ENCODE measurements around the gene TLCD1. TPM values are rescaled to one million over a fixed set of nuclear protein-coding genes. Genes with fewer than 3 reads are reported as not detected.

Gene TLCD1
- total RNA-seq, 4 donors from 2014 or later: 0.46 to 0.82 (median 0.75) TPM; not detected in 1

GRCh38 chr17:28712032-28712704 lies 13.9 kb downstream of the TLCD1 start:
- Histone ChIP-seq H3K27ac (peak overlapping the region; percentile 77 to 84 (median 80)), H3K9me3 (no peaks in the 10 kb centered on the region), H3K4me3 (peak overlapping the region; percentile 67 to 89 (median 81)), H3K27me3 (peaks cover under 1 to 12% (median 8%) of the 10 kb centered on the region in 3 donors), H3K4me1 (peaks cover 4 to 6% of the 10 kb centered on the region in 2 donors), H3K36me3 (no peaks in the 10 kb centered on the region)
- TF ChIP-seq, protein P1, sequence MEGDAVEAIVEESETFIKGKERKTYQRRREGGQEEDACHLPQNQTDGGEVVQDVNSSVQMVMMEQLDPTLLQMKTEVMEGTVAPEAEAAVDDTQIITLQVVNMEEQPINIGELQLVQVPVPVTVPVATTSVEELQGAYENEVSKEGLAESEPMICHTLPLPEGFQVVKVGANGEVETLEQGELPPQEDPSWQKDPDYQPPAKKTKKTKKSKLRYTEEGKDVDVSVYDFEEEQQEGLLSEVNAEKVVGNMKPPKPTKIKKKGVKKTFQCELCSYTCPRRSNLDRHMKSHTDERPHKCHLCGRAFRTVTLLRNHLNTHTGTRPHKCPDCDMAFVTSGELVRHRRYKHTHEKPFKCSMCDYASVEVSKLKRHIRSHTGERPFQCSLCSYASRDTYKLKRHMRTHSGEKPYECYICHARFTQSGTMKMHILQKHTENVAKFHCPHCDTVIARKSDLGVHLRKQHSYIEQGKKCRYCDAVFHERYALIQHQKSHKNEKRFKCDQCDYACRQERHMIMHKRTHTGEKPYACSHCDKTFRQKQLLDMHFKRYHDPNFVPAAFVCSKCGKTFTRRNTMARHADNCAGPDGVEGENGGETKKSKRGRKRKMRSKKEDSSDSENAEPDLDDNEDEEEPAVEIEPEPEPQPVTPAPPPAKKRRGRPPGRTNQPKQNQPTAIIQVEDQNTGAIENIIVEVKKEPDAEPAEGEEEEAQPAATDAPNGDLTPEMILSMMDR (IDR thresholded peaks at IDR 0.05 in 4 of 5, conservative IDR thresholded peaks at IDR 0.05 in 1 of 5): no peak
- TF ChIP-seq POLR2A (IDR thresholded peaks at IDR 0.05): no peak
- DNase-seq (no peak), ATAC-seq (peak in 1 of 2 donors; percentile 2)
- in situ Hi-C loops (cut with MboI; ENCODE audit: low sequenced_read_pairs in 4 of 4) (no loop called here), intact Hi-C loops (cut with DNase I; ENCODE audit: low total_unique reads) (no loop called here)

- peak; percentile 19 to 34 for ATAC-seq
Observed at GRCh38 chr17:28711723-28712031, 14.4 kb downstream of the TLCD1 start, which contains the start of gene PROCA1. PROCA1 (minus strand) TSS chr17:28711888; CDS start chr17:28711660, 228 bp downstream.

GRCh38 chr17:28710861-28711722 lies 14.9 kb downstream of the TLCD1 start:
- H3K4me1 ChIP-seq: peaks cover 4 to 6% of the 10 kb centered on the region in 2 donors
- H3K9me3 ChIP-seq: no peaks in the 10 kb centered on the region
- peak; percentile 87 to 88 for ATAC-seq
- in situ Hi-C loops (cut with MboI; ENCODE audit: low sequenced_read_pairs in 4 of 4): no loop called here
- peak overlapping the region; percentile 67 to 89 (median 81) for H3K4me3 ChIP-seq
- DNase-seq: peak; percentile 65 to 76
- TF ChIP-seq, protein P1 (IDR thresholded peaks at IDR 0.05 in 4 of 5, conservative IDR thresholded peaks at IDR 0.05 in 1 of 5): no peak
- TF ChIP-seq POLR2A (IDR thresholded peaks at IDR 0.05): peak; percentile 43 to 55
- peak overlapping the region; percentile 77 to 84 (median 80) for H3K27ac ChIP-seq
- intact Hi-C loops (cut with DNase I; ENCODE audit: low total_unique reads): no loop called here
- H3K27me3 ChIP-seq: peaks cover 0 to 2% (median 0%) of the 10 kb centered on the region in 3 donors
- no peaks in the 10 kb centered on the region for H3K36me3 ChIP-seq

More at GRCh38 chr17:28711723-28712031, 14.4 kb downstream of the TLCD1 start, which contains the start of gene PROCA1:
- Histone ChIP-seq H3K9me3 (no peaks in the 10 kb centered on the region), H3K27me3 (peaks cover 0 to 7% (median 3%) of the 10 kb centered on the region in 3 donors), H3K36me3 (no peaks in the 10 kb centered on the region), H3K4me1 (peaks cover 4 to 6% of the 10 kb centered on the region in 2 donors), H3K27ac (peak within 1 kb of the TSS; percentile 77 to 84 (median 80)), H3K4me3 (peak within 1 kb of the TSS; percentile 67 to 89 (median 81))
- intact Hi-C loops (cut with DNase I; ENCODE audit: low total_unique reads): no loop called here
- no peak for DNase-seq
- TF ChIP-seq, protein P1 (IDR thresholded peaks at IDR 0.05 in 4 of 5, conservative IDR thresholded peaks at IDR 0.05 in 1 of 5): no peak
- no peak for TF ChIP-seq POLR2A (IDR thresholded peaks at IDR 0.05)
- in situ Hi-C loops (cut with MboI; ENCODE audit: low sequenced_read_pairs in 4 of 4): no loop called here

GRCh38 chr17:28707339-28707720 lies 18.7 kb downstream of the TLCD1 start:
- no peak for TF ChIP-seq POLR2A (IDR thresholded peaks at IDR 0.05)
- TF ChIP-seq, protein P1 (IDR thresholded peaks at IDR 0.05 in 4 of 5, conservative IDR thresholded peaks at IDR 0.05 in 1 of 5): no peak
- Histone ChIP-seq H3K4me3 (no peak overlapping the region), H3K27me3 (no peaks in the 10 kb centered on the region), H3K4me1 (peaks cover 2 to 6% of the 10 kb centered on the region in 2 donors), H3K36me3 (peaks cover 0 to 26% of the 10 kb centered on the region in 2 donors), H3K27ac (no peak overlapping the region), H3K9me3 (no peaks in the 10 kb centered on the region)
- in situ Hi-C loops (cut with MboI; ENCODE audit: low sequenced_read_pairs in 4 of 4) (no loop called here), intact Hi-C loops (cut with DNase I; ENCODE audit: low total_unique reads) (no loop called here)
- ATAC-seq: no peak
- DNase-seq: no peak

All from gastrocnemius medialis (tissue), 4 donors.